K562 (cell line): ENCODE data around the gene MIDN. TPM values are rescaled to one million over a fixed set of nuclear protein-coding genes. Genes with fewer than 3 reads are reported as not detected.
A peak's percentile ranks its signal among the peaks of the same experiment; 100 is the strongest.

Experiments
- ADNP ChIP-seq: fragments of 200-800 bp; sonication (Bioruptor generic); IDR thresholded peaks from 2 replicates; pipeline ENCODE4 v1.6.1; 2016; ENCODE audit warnings: missing genetic modification characterization, missing compliant biosample characterization
- ARNT ChIP-seq, 2 experiments: fragments of 450-650 bp; IDR thresholded peaks; 2 replicates each; pipeline ENCODE4 v1.6.1; 2016; ENCODE audit warnings: mild to moderate bottlenecking in 1 of 2
- CREB3L1 ChIP-seq: fragments of 450-650 bp; IDR thresholded peaks from 2 replicates; pipeline ENCODE4 v1.6.1; 2014; ENCODE audit warnings: low read depth, mild to moderate bottlenecking, moderate library complexity, borderline replicate concordance
- DPF2 ChIP-seq: fragments of 450-650 bp; IDR thresholded peaks from 2 replicates; pipeline ENCODE4 v1.6.1; 2016
- FOXK1 ChIP-seq: sonication (generic); formaldehyde crosslinking; IDR thresholded peaks from 2 replicates; pipeline ENCODE4 v1.8.0; 2022; ENCODE audit warnings: missing genetic modification reagents, mild to moderate bottlenecking, borderline replicate concordance
- HDAC2 ChIP-seq: fragments of 450-650 bp; IDR thresholded peaks from 2 replicates; pipeline ENCODE4 v1.6.1; 2016; ENCODE audit warnings: mild to moderate bottlenecking
- HDGF ChIP-seq: fragments of 450-650 bp; IDR thresholded peaks from 2 replicates; pipeline ENCODE4 v1.6.1; 2016
- LARP7 ChIP-seq: fragments of 450-650 bp; IDR thresholded peaks from 2 replicates; pipeline ENCODE4 v1.6.1; 2016
- MYNN ChIP-seq, 2 experiments: sonication (generic); formaldehyde crosslinking in 1 of 2; IDR thresholded peaks; 2 replicates each; pipeline versions ENCODE4 v1.5.0 to v1.6.1; 2016 to 2020; ENCODE audit warnings: antibody characterized with exemption in 1 of 2, missing genetic modification reagents in 1 of 2
- TBL1XR1 ChIP-seq, 2 experiments: IDR thresholded peaks; 2 replicates each; pipeline ENCODE4 v1.6.1; 2012; ENCODE audit warnings: improper control_type of control experiment in 2 of 2, low read length in 2 of 2, mild to moderate bottlenecking in 1 of 2
- TCF7L2 ChIP-seq: fragments of 150-350 bp; IDR thresholded peaks from 2 replicates; pipeline ENCODE4 v1.6.1; 2016; ENCODE audit warnings: low read depth, mild to moderate bottlenecking, low read length, moderate library complexity
- TEAD2 ChIP-seq: fragments of 450-650 bp; IDR thresholded peaks from 2 replicates; pipeline ENCODE4 v1.6.1; 2016; ENCODE audit warnings: missing genetic modification characterization, control low read depth, missing compliant biosample characterization
- TRIM24 ChIP-seq, 2 experiments: fragments of 450-650 bp; IDR thresholded peaks; 2 replicates each; pipeline ENCODE4 v1.6.1; 2016
- XRCC5 ChIP-seq: fragments of 200-400 bp; formaldehyde crosslinking; IDR thresholded peaks from 2 replicates; pipeline ENCODE4 v1.6.1; 2017; ENCODE audit warnings: low read depth, mild to moderate bottlenecking, low read length
- ZNF124 ChIP-seq: sonication (generic); formaldehyde crosslinking; IDR thresholded peaks from 2 replicates; pipeline ENCODE4 v1.8.1; 2022; ENCODE audit warnings: missing genetic modification reagents
- ZNF232 ChIP-seq: sonication (generic); formaldehyde crosslinking; IDR thresholded peaks from 2 replicates; pipeline ENCODE4 v1.8.0; 2022; ENCODE audit warnings: mild to moderate bottlenecking, missing genetic modification reagents
- ZNF589 ChIP-seq: fragments of 200-800 bp; sonication (Bioruptor generic); IDR thresholded peaks from 2 replicates; pipeline ENCODE4 v1.6.1; 2016; ENCODE audit warnings: low read depth, missing genetic modification characterization, missing compliant biosample characterization
- polyA plus RNA-seq, 8 experiments: library from polyadenylated mRNA; depleted of rRNA in 4 of 8; stranded (reverse) in 5 of 8; unstranded in 3 of 8; fragments of >200 nt; fragmentation: Nextera tagmentation in 2 of 8; fragmentation: Illumina TruSeq in 1 of 8; extraction: Ambion mirVana in 2 of 8; extraction: Trizol in 1 of 8; gene quantifications; 2 replicates each; pipeline versions ENCODE4 v1.2.1 to v1.2.3, GENCODE V29; 2011 to 2014; ENCODE audit warnings: inconsistent platforms in 1 of 8, missing spikeins in 1 of 8
- total RNA-seq, 7 experiments: library from RNA; depleted of rRNA in 6 of 7; stranded (reverse); fragments of >200 nt in 6 of 7; fragmentation: Illumina TruSeq in 2 of 7; extraction: Trizol in 2 of 7; gene quantifications; 2 replicates each; pipeline versions ENCODE4 v1.2.1 to v1.2.3, GENCODE V29; 2011 to 2021; ENCODE audit warnings: low replicate concordance in 1 of 7
- TF ChIP-seq, protein P1 (sequence below), 3 experiments: fragments of 200-800 bp in 1 of 3; sonication (Bioruptor generic) in 1 of 3; sonication (generic) in 1 of 3; formaldehyde crosslinking in 1 of 3; IDR thresholded peaks; 2 replicates each; pipeline versions ENCODE4 v1.6.1 to v1.8.0; 2016 to 2022; ENCODE audit warnings: mild to moderate bottlenecking in 2 of 3, missing compliant biosample characterization in 2 of 3, missing genetic modification characterization in 2 of 3, missing genetic modification reagents in 1 of 3
- TF ChIP-seq, protein P2 (sequence below): fragments of 450-650 bp; formaldehyde crosslinking; IDR thresholded peaks from 2 replicates; pipeline ENCODE4 v1.4.0; 2020; ENCODE audit warnings: mild to moderate bottlenecking, moderate library complexity

The MIDN gene
- total and polyA plus RNA-seq, 9 of the 15 experiments (the other 6 are each of a cell fraction or from before 2014, with no cell fraction given): 0.17 to 120 (median 10.1) TPM

GRCh38 chr19:1247748-1248138 lies 640 bp upstream of the MIDN start (continued):
- peak; percentile 100 for TF ChIP-seq ADNP (tag)
- TF ChIP-seq TCF7L2: no peak
- TF ChIP-seq ARNT (IDR thresholded peaks at IDR 0.05): 0 out of 4 replicates have a peak, but pooled peaks of 1 of the 2 experiments have one; percentile 23
- TF ChIP-seq, protein P1, sequence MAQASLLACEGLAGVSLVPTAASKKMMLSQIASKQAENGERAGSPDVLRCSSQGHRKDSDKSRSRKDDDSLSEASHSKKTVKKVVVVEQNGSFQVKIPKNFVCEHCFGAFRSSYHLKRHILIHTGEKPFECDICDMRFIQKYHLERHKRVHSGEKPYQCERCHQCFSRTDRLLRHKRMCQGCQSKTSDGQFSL (CRISPR knock-in tag; IDR thresholded peaks at IDR 0.05): no peak
- TF ChIP-seq, protein P1 (tag; IDR thresholded peaks at IDR 0.05): no peak
- no peak; a peak in 1 of 4 replicates for TF ChIP-seq TBL1XR1 (IDR thresholded peaks at IDR 0.05; ENCODE audit: low read length in 2 of 2)
- TF ChIP-seq HDAC2: peak; percentile 96
- TF ChIP-seq CREB3L1: 0 out of 2 replicates have a peak, but pooled peaks have one; percentile 11
- no peak; the same call in 1 of the 2 replicates for TF ChIP-seq XRCC5
- 0 out of 2 replicates have a peak, but pooled peaks have one; percentile 83 for TF ChIP-seq HDGF
- TF ChIP-seq TEAD2 (tag): no peak
- peak; percentile 83; the same call in 1 of the 2 replicates for TF ChIP-seq FOXK1 (CRISPR knock-in tag)
- TF ChIP-seq LARP7: no peak
- 0 out of 2 replicates have a peak, but pooled peaks have one; percentile 50 for TF ChIP-seq ZNF232 (CRISPR knock-in tag)
- TF ChIP-seq DPF2: 0 out of 2 replicates have a peak, but pooled peaks have one; percentile 20
- TF ChIP-seq TRIM24 (IDR thresholded peaks at IDR 0.05): no peak; a peak in 1 of 4 replicates
- TF ChIP-seq ZNF124 (CRISPR knock-in tag): no peak
- TF ChIP-seq, protein P2, sequence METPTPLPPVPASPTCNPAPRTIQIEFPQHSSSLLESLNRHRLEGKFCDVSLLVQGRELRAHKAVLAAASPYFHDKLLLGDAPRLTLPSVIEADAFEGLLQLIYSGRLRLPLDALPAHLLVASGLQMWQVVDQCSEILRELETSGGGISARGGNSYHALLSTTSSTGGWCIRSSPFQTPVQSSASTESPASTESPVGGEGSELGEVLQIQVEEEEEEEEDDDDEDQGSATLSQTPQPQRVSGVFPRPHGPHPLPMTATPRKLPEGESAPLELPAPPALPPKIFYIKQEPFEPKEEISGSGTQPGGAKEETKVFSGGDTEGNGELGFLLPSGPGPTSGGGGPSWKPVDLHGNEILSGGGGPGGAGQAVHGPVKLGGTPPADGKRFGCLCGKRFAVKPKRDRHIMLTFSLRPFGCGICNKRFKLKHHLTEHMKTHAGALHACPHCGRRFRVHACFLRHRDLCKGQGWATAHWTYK: 0 out of 2 replicates have a peak, but pooled peaks have one; percentile 25
- TF ChIP-seq ZNF589 (CRISPR knock-in tag): peak; percentile 63; the same call in 1 of the 2 replicates
- peak; percentile 6; the same call in 1 of the 2 replicates for TF ChIP-seq MYNN (IDR thresholded peaks at IDR 0.05)
- no peak for TF ChIP-seq MYNN (CRISPR knock-in tag; IDR thresholded peaks at IDR 0.05)
